HG02798 (cell line): ENCODE data around the gene S100A16.
"Not testable (repeated sequence)": the region's sequence is repeated elsewhere in the genome, so short reads cannot be mapped to it uniquely, and the experiment has no call there.

Experiments
- ATAC-seq: cut with Tn5 transposase; IDR thresholded peaks from one replicate; pipeline ENCODE4 v1.9.1; 2021; ENCODE audit warnings: mild to moderate bottlenecking; ENCODE audit not compliant: unreplicated experiment, poor library complexity

The S100A16 gene

DNA sequence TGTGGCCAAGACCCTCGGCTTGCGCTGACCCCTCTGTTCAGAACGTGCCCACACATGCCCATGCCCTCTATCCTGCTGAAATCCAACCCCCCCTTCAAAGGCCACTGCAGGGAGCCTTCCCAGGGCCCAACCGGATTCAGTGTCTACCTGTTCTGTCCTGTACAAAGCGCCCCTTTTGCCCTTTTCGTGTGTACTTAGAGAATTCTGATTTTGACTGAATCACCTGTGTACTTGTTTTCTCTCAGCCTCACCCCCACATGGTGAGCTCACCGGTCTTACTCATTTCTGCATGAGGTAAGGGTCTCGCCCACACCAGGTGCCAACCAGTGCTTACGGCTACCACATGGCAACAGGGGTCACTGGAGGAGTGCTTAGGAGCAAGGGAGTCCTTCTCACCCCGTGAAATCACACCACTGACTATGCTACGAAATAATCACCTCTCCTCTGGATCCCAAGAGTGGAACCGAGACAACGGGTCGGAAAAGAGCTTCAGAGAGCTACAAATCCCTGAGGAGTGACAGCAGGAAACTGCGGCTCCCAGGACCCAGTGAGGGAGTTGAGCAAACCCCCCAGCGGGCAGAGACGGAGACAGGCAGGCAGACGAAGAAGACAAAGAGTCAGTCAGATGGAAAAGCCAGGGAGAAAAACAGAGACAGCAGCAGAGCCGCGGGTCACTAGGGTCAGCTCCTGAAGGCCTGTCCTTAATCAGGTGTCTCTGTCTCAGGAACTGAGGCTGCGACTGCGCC is 45.1 kb downstream of the S100A16 start:
- no peak for ATAC-seq

DNA sequence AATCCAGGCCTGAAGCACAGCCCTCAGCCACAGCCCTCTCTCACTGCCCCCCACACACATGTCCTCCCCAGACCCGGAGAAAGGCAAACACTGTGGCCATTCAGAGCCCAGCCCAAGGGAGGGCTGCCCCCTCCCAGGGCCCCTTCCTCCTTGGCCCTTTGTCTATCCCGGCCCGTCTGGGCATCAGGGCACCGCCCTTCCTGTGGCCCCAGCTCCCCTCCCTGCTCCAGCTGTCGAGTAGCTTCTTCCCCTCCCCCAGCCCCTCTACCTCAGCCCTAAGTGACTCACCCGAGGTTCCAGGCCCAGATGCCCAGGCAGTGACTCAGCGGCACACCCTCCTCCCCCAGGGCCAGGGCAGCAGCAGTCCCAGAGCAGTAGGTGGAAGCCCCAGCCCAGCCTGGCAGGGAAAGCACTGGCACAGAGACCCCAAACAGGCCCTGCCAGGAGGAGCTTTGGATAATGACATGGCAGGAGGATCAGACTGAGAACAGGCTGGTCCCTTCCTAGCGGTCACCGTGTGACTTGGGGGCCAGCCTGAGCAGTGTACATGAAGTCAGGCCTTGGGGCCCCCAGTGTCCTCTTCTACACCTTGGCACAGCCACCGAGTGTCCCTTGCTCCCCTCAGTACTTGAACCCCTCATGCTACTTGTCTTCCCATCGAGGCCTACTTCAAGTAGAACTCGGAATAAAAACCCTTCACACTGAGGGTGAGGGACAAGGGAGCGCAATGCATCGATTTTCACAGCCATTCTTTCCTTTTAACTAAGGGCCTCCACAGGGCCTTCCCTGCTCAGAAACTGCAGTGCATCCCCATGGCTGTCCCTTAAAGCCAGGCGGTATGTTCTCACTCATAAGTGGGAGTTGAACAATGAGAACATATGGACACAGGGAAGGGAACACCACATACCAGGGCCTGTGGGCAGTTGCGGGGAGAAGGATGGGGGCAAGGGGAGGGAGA is 46.2 kb downstream of the S100A16 start:
- peak; percentile 35 for ATAC-seq

- ATAC-seq = peak; percentile 20
Measured at GRCh38 chr1:153565529-153566374, 47.2 kb downstream of the S100A16 start, which contains the start of gene S100A2. Gene S100A2, minus strand, starts transcription at chr1:153565844. Its CDS starts 1,967 bp downstream, at chr1:153563877.

- ATAC-seq = no peak
Measured at GRCh38 chr1:153563991-153564390, 48.9 kb downstream of the S100A16 start.

DNA sequence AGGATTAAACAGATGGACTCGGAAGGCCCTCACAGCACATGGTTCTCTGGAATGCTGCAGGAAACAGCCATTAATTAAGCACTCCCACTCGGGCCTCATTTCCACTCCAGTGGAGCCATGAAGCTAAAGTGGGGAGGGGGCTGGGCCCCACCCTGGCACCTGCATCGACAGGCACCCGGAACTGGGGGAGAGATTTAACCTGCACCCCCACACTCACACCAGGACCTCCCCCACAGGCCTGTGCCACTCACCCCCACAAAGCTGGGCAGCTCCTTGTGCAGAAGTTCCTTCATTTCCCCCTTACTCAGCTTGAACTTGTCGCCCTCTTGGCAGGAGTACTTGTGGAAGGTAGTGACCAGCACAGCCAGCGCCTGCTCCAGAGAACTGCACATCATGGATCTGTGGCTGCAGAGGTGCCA is 49.4 kb downstream of the S100A16 start:
- ATAC-seq = no peak

DNA sequence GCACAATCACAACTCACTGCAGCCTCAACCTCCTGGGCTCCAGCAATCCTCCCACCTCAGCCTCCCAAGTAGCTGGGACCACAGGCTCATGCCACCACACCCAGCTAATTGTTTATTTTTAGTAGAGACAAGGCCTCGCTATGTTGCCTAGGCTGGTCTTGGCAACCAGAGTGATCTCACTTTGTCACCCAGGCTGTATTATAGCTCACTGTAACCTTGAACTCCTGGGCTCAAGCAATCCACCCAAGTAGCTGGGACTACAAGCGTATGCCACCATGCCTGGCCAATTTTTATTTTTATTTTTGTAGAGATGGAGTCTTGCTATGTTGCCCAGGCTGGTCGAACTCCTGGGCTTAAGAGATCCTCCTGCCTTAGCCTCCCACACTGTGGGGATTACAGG is 50.9 kb downstream of the S100A16 start:
- ATAC-seq = not testable (repeated sequence)

- ATAC-seq = no peak
Measured at GRCh38 chr1:153561466-153561985, 51.4 kb downstream of the S100A16 start.

DNA sequence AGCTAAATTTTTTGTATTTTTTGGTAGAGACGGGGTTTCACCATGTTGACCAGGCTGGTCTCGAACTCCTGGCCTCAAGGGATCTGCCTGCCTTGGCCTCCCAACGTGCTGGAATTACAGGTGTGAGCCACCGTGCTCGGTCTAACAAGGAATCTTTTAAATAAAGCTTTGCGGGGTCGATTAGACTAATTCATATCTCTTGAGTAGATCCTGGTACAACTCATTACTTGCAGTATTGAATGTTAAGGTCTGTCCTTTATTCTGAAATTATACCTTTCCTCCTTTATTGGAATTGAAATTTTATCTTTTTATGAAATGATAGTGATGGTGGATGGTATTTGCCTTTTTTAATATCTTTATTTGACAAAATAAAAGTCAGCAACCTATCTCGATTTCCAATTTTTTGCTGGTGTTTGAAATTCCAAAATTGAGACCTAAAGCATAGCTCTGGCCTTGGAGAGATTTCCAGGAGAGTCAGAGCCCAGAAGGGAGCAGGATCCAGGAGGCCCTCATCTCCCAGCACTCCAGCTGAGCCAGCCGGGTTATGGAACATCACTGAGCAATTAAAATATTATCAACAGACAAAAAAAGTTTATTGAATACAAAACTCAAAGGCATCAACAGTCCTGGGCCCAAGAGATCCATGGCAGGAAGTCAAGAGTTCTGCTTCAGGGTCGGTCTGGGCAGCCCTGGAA is 52.0 kb downstream of the S100A16 start:
- no peak for ATAC-seq

GRCh38 chr1:153560241-153560640 is 52.7 kb downstream of the S100A16 start:
- no peak for ATAC-seq

GRCh38 chr1:153557877-153558276 is 55.1 kb downstream of the S100A16 start:
- ATAC-seq = no peak
